C4-2B (cell line): ENCODE data around the gene PNLDC1.

Source experiments
- ZFX ChIP-seq: fragments of 450-650 bp; IDR thresholded peaks from 2 replicates; pipeline ENCODE4 v1.6.1; 2017
- TF ChIP-seq, protein P1 (sequence below): fragments of 450-650 bp; conservative IDR thresholded peaks from 2 replicates; pipeline ENCODE4 v1.5.1; 2017; ENCODE audit warnings: mild to moderate bottlenecking

DNA sequence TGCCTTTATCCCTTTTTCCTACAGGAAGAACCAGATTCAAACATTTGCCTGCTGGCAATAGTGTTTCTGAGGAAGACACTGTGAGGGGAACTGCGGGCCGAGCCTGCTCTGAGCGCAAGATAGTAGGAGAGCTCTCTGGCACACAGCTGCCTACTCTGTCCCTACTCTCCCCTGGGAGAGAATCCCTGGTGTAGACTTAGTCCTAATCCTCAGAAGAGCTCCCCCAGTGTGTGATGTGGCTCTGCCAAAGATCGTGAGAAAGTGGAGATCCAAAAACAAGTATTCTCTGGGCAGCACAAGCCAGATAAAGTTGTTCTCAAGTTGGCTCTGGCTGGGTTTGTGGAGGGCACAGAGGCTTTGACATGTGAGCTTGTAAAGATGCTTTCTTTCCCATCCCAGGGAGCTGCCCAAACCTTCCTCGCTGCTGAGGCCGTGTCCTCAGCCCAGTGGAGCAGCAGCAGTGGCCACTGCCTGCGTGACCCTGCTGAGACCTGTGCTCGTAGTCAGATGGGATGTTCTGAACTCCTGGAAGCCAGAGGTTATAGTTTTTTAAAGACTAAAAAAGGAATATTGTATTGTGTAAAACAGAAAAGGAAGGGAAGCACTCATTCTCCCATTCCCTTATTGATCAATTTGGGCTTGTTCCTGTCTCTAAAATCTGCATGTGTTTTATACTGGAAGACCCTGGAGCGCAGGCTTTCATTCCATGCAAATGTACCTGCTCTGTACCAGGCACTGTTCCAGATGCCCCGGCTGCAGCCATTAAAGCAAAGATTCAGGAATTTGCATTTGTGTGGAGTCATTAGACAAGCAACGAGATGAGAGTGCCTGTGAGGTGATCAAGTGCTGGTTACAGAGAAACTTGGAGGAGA lies 30.7 kb downstream of the PNLDC1 start:
- TF ChIP-seq, protein P1, sequence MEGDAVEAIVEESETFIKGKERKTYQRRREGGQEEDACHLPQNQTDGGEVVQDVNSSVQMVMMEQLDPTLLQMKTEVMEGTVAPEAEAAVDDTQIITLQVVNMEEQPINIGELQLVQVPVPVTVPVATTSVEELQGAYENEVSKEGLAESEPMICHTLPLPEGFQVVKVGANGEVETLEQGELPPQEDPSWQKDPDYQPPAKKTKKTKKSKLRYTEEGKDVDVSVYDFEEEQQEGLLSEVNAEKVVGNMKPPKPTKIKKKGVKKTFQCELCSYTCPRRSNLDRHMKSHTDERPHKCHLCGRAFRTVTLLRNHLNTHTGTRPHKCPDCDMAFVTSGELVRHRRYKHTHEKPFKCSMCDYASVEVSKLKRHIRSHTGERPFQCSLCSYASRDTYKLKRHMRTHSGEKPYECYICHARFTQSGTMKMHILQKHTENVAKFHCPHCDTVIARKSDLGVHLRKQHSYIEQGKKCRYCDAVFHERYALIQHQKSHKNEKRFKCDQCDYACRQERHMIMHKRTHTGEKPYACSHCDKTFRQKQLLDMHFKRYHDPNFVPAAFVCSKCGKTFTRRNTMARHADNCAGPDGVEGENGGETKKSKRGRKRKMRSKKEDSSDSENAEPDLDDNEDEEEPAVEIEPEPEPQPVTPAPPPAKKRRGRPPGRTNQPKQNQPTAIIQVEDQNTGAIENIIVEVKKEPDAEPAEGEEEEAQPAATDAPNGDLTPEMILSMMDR = no peak
- no peak for TF ChIP-seq ZFX
